Measurements from ENCODE around the gene STOX1. TPM values are rescaled to one million over a fixed set of nuclear protein-coding genes. Genes with fewer than 3 reads are reported as not detected.
"Not testable (repeated sequence)": the region's sequence is repeated elsewhere in the genome, so short reads cannot be mapped to it uniquely, and the experiment has no call there.

STOX1 gene
- total and polyA plus RNA-seq, 10 of the 15 experiments (the other 5 are each of a cell fraction or from before 2014, with no cell fraction given), result 0.18 to 1.2 (median 0.67) TPM; not detected in 1

GRCh38 chr10:68800211-68800610, 27.1 kb upstream of the STOX1 start:
- in situ Hi-C loops (cut with MboI) (no loop called here), intact Hi-C loops (cut with micrococcal nuclease; ENCODE audit: unreplicated experiment) (no loop called here)
- no peaks in the 10 kb centered on the region for H3K4me1 ChIP-seq (ENCODE audit: control insufficient read depth, insufficient read depth, low read length)
- no peak for FAIRE-seq
- H3K9me3 ChIP-seq (replicated peaks; ENCODE audit: control insufficient read depth, insufficient read depth, low read length), result no peaks in the 10 kb centered on the region
- DNase-seq (ENCODE audit: low read depth, low spot score), result no peak
- no peak for ATAC-seq
- WGBS (ENCODE audit: insufficient coverage, insufficient replicate concordance, low lambda C conversion rate, missing lambda C conversion rate), result 37% methylated on average over 2 of the region's 2 CpGs
- no peak overlapping the region for H2AFZ ChIP-seq (ENCODE audit: control insufficient read depth, low read depth, low read length)
- H3K4me2 ChIP-seq (ENCODE audit: control insufficient read depth, insufficient read depth), result no peak overlapping the region
- no peaks in the 10 kb centered on the region for H4K20me1 ChIP-seq (ENCODE audit: control insufficient read depth, insufficient read depth)
- H3K79me2 ChIP-seq (ENCODE audit: control insufficient read depth, insufficient read depth, low read length), result no peaks in the 10 kb centered on the region
- peaks cover 0 to 2% of the 10 kb centered on the region in 2 experiments; a peak in 1 of 4 replicates for H3K36me3 ChIP-seq (ENCODE audit: control insufficient read depth in 2 of 2, insufficient read depth in 2 of 2, low read length in 1 of 2)
- POLR2A ChIA-PET, result interaction anchor here (0.6 kb wide), 1 partner anchor 114 kb away, joined by 5 read pairs; no protein-coding TSS in a partner anchor
- H3K27me3 ChIP-seq (replicated peaks in 1 of 2; ENCODE audit: control insufficient read depth in 2 of 2, insufficient read depth in 2 of 2, low read length in 1 of 2), result no peaks in the 10 kb centered on the region
- H3K27ac ChIP-seq (ENCODE audit: control insufficient read depth, insufficient read depth), result no peak overlapping the region
- SMC1A ChIA-PET (ENCODE audit: uncharacterized antibody, unreplicated experiment), result interaction anchor here (1.1 to 1.9 kb wide), 2 partner anchors 14 to 32 kb away, joined by 4 read pairs; no protein-coding TSS in a partner anchor
- RAD21 ChIA-PET (ENCODE audit: unreplicated experiment), result no interaction called here
- H3K4me3 ChIP-seq, result no peak overlapping the region
- no TSS peak for BruUV-seq (replicated peaks)
- no peak overlapping the region for H3K9ac ChIP-seq (ENCODE audit: control insufficient read depth, insufficient read depth, low read length)
- no peak for TF ChIP-seq MLLT1 (IDR thresholded peaks at IDR 0.05)
- no peak for TF ChIP-seq NFXL1 (IDR thresholded peaks at IDR 0.05; ENCODE audit: borderline replicate concordance)
- CTCF ChIA-PET, result no interaction called here

- no TSS peak for BruUV-seq (replicated peaks)
- no peak overlapping the region for H3K9ac ChIP-seq (ENCODE audit: control insufficient read depth, insufficient read depth, low read length)
These were observed 22.6 kb upstream of the STOX1 start for GRCh38 chr10:68804692-68805091.

GRCh38 chr10:68810830-68811229, 16.5 kb upstream of the STOX1 start:
- RAD21 ChIA-PET (ENCODE audit: unreplicated experiment); FAIRE-seq; H3K4me2 ChIP-seq (ENCODE audit: control insufficient read depth, insufficient read depth); H3K27me3 ChIP-seq (replicated peaks in 1 of 2; ENCODE audit: control insufficient read depth in 2 of 2, insufficient read depth in 2 of 2, low read length in 1 of 2); H3K27ac ChIP-seq (ENCODE audit: control insufficient read depth, insufficient read depth); H3K36me3 ChIP-seq (ENCODE audit: control insufficient read depth in 2 of 2, insufficient read depth in 2 of 2, low read length in 1 of 2); H3K4me1 ChIP-seq (ENCODE audit: control insufficient read depth, insufficient read depth, low read length); intact Hi-C loops (cut with micrococcal nuclease; ENCODE audit: unreplicated experiment); POLR2A ChIA-PET; H3K9me3 ChIP-seq (replicated peaks; ENCODE audit: control insufficient read depth, insufficient read depth, low read length); H2AFZ ChIP-seq (ENCODE audit: control insufficient read depth, low read depth, low read length); H3K9ac ChIP-seq (ENCODE audit: control insufficient read depth, insufficient read depth, low read length); H3K79me2 ChIP-seq (ENCODE audit: control insufficient read depth, insufficient read depth, low read length); SMC1A ChIA-PET (ENCODE audit: uncharacterized antibody, unreplicated experiment); ATAC-seq; BruUV-seq (replicated peaks); H3K4me3 ChIP-seq; CTCF ChIA-PET; DNase-seq (ENCODE audit: low read depth, low spot score); H4K20me1 ChIP-seq (ENCODE audit: control insufficient read depth, insufficient read depth); in situ Hi-C loops (cut with MboI): not testable (repeated sequence)
- 68% methylated on average over 9 of the region's 9 CpGs for WGBS (ENCODE audit: insufficient coverage, insufficient replicate concordance, low lambda C conversion rate, missing lambda C conversion rate)

More at GRCh38 chr10:68804692-68805091, 22.6 kb upstream of the STOX1 start:
- ChIA-PET SMC1A (ENCODE audit: uncharacterized antibody, unreplicated experiment) (no interaction called here), POLR2A (no interaction called here), CTCF (no interaction called here), RAD21 (ENCODE audit: unreplicated experiment) (no interaction called here)
- no peak for TF ChIP-seq HDAC6 (IDR thresholded peaks at IDR 0.05; ENCODE audit: unreplicated experiment)
- TF ChIP-seq CHD2 (IDR thresholded peaks at IDR 0.05; ENCODE audit: borderline replicate concordance, low read depth, low read length), result no peak
- TF ChIP-seq TCF7 (IDR thresholded peaks at IDR 0.05; ENCODE audit: borderline replicate concordance), result no peak
- TF ChIP-seq BCL11A (IDR thresholded peaks at IDR 0.05; ENCODE audit: low read depth, low read length), result no peak
- TF ChIP-seq EGR1 (IDR thresholded peaks at IDR 0.05; ENCODE audit: borderline replicate concordance in 1 of 2, low read depth in 2 of 2, low read length in 2 of 2), result no peak
- no peak for TF ChIP-seq ELK1 (IDR thresholded peaks at IDR 0.05; ENCODE audit: low read depth, low read length)
- intact Hi-C loops (cut with micrococcal nuclease; ENCODE audit: unreplicated experiment), result no loop called here
- Histone ChIP-seq H2AFZ (ENCODE audit: control insufficient read depth, low read depth, low read length) (no peak overlapping the region), H3K9me3 (replicated peaks; ENCODE audit: control insufficient read depth, insufficient read depth, low read length) (no peaks in the 10 kb centered on the region), H4K20me1 (ENCODE audit: control insufficient read depth, insufficient read depth) (no peaks in the 10 kb centered on the region), H3K27me3 (replicated peaks in 1 of 2; ENCODE audit: control insufficient read depth in 2 of 2, insufficient read depth in 2 of 2, low read length in 1 of 2) (no peaks in the 10 kb centered on the region), H3K4me2 (ENCODE audit: control insufficient read depth, insufficient read depth) (no peak overlapping the region), H3K27ac (ENCODE audit: control insufficient read depth, insufficient read depth) (no peak overlapping the region), H3K4me3 (no peak overlapping the region), H3K4me1 (ENCODE audit: control insufficient read depth, insufficient read depth, low read length) (no peaks in the 10 kb centered on the region), H3K36me3 (ENCODE audit: control insufficient read depth in 2 of 2, insufficient read depth in 2 of 2, low read length in 1 of 2) (no peaks in the 10 kb centered on the region), H3K79me2 (ENCODE audit: control insufficient read depth, insufficient read depth, low read length) (no peaks in the 10 kb centered on the region)
- in situ Hi-C loops (cut with MboI), result no loop called here
- 89% methylated on average over 1 of the region's 1 CpG for WGBS (ENCODE audit: insufficient coverage, insufficient replicate concordance, low lambda C conversion rate, missing lambda C conversion rate)
- DNase-seq (ENCODE audit: low read depth, low spot score), result no peak
- ATAC-seq, result no peak
- no peak for FAIRE-seq

Measured in GM12878 (cell line).